C4-2B (cell line): ENCODE results near the gene PPP1R7.

Experiments used
- CTCF ChIP-seq: fragments of 450-650 bp; conservative IDR thresholded peaks from 2 replicates; pipeline ENCODE4 v1.5.1; 2017; ENCODE audit warnings: mild to moderate bottlenecking
- ZFX ChIP-seq: fragments of 450-650 bp; IDR thresholded peaks from 2 replicates; pipeline ENCODE4 v1.6.1; 2017

GRCh38 chr2:241187101-241187917 lies 37.0 kb downstream of the PPP1R7 start:
- TF ChIP-seq CTCF (no peak), ZFX (no peak)
